Erythroblast (primary cell): ENCODE results near the gene BLMH.

Source experiments
- GATA1 ChIP-seq: IDR thresholded peaks from 2 replicates; pipeline ENCODE4 v1.6.1; 2011; ENCODE audit warnings: low read depth, mild to moderate bottlenecking, control low read depth, low read length, moderate library complexity
- POLR2A ChIP-seq: IDR thresholded peaks from 2 replicates; pipeline ENCODE4 v1.6.1; 2011; ENCODE audit warnings: mild to moderate bottlenecking, low read length

DNA sequence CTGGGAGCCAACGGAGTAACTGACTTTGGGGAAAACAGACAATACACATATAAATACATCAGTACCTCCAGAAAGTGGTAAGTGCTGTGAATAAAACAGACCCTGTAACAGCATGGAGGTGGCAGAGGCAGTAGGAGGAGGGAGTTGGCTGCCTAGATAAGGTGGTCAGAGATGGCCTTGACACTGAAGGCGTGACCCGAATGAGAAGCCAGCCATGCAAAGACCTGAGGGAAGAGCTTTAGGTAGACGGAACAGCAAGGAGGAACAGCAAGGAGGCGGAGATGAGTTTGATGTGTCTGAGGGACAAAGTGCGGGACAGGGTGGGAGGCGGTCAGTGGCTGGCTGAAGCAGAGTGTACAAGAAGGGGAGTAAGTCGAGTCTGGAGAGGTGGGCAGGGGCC lies 48.2 kb downstream of the BLMH start:
- TF ChIP-seq POLR2A = no peak
- TF ChIP-seq GATA1 = no peak
